ENCODE data around the gene IL17REL.

Gene IL17REL

DNA sequence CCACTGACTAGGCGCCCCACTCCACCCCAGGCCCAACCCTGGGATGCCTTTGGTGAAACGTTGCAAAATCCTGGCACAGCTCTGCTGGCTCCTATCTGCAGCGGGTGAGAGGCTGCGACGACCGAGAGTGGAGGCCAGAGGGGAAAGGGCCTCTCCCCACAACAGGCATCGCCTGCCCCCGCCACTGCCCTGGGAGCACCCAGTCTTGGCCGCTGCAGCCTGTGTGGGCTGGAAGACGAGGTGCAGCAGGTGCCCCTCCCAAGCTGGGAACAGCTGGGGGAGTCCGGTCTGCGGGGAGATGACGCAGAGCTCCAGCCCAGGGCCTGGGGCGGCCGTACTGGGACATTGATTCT lies 56.2 kb downstream of the IL17REL start:
- WGBS, 2 experiments (ENCODE audit: insufficient coverage in 2 of 2), result 88 to 96% methylated on average over 14 to 15 of the region's 15 CpGs
- H3K4me3 ChIP-seq (ENCODE audit: extremely low read depth, insufficient read depth, low read length, poor library complexity, severe bottlenecking), result no peak overlapping the region
- no peaks in the 10 kb centered on the region for H3K36me3 ChIP-seq (ENCODE audit: control insufficient read depth, insufficient read depth, low read length)
- H3K9me3 ChIP-seq (ENCODE audit: control insufficient read depth, low read length), result no peaks in the 10 kb centered on the region
- peaks cover 39% of the 10 kb centered on the region for H3K4me1 ChIP-seq (ENCODE audit: control insufficient read depth, insufficient read depth, low read length, poor library complexity, severe bottlenecking)
- H3K27ac ChIP-seq (ENCODE audit: low read depth, low read length, severe bottlenecking), result no peak overlapping the region

- H3K4me3 ChIP-seq (ENCODE audit: extremely low read depth, insufficient read depth, low read length, poor library complexity, severe bottlenecking), result no peak overlapping the region
- no peaks in the 10 kb centered on the region for H3K36me3 ChIP-seq (ENCODE audit: control insufficient read depth, insufficient read depth, low read length)
- WGBS, 2 experiments (ENCODE audit: insufficient coverage in 2 of 2), result 95 to 96% methylated on average over 14 to 21 of the region's 22 CpGs
- no peaks in the 10 kb centered on the region for H3K9me3 ChIP-seq (ENCODE audit: control insufficient read depth, low read length)
- H3K4me1 ChIP-seq (ENCODE audit: control insufficient read depth, insufficient read depth, low read length, poor library complexity, severe bottlenecking), result peaks cover 45% of the 10 kb centered on the region
- H3K27ac ChIP-seq (ENCODE audit: low read depth, low read length, severe bottlenecking), result no peak overlapping the region
Observed at GRCh38 chr22:49955581-49956417, 56.8 kb downstream of the IL17REL start.

GRCh38 chr22:49954991-49955580 lies 57.5 kb downstream of the IL17REL start:
- WGBS, 2 experiments (ENCODE audit: insufficient coverage in 2 of 2), result 92 to 93% methylated on average over 12 to 15 of the region's 15 CpGs
- no peaks in the 10 kb centered on the region for H3K36me3 ChIP-seq (ENCODE audit: control insufficient read depth, insufficient read depth, low read length)
- no peak overlapping the region for H3K4me3 ChIP-seq (ENCODE audit: extremely low read depth, insufficient read depth, low read length, poor library complexity, severe bottlenecking)
- no peaks in the 10 kb centered on the region for H3K9me3 ChIP-seq (ENCODE audit: control insufficient read depth, low read length)
- peaks cover 47% of the 10 kb centered on the region for H3K4me1 ChIP-seq (ENCODE audit: control insufficient read depth, insufficient read depth, low read length, poor library complexity, severe bottlenecking)
- no peak overlapping the region for H3K27ac ChIP-seq (ENCODE audit: low read depth, low read length, severe bottlenecking)

DNA sequence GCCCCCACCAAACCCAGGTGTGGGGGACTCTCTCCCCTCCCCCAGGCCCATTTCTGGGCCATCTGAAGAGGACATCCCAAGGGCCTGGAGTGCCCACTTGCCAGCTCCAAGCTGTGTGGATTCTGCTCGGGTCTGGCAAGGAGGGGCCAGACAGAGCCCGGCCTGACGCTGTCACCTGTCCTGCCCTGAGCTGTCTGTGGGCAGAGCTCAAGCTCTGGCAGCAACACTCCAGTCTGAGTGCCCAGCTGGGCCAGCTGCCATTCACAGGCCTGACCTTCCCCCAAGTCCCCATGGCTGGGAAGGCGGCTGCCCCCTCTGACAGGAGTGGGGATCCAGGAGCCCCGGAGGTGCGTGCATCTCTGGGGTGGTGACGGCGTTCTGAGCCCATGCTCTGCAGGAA lies 58.2 kb downstream of the IL17REL start:
- WGBS, 2 experiments (ENCODE audit: insufficient coverage in 2 of 2), result 88 to 97% methylated on average over 7 to 8 of the region's 8 CpGs
- Histone ChIP-seq H3K36me3 (ENCODE audit: control insufficient read depth, insufficient read depth, low read length) (no peaks in the 10 kb centered on the region), H3K27ac (ENCODE audit: low read depth, low read length, severe bottlenecking) (no peak overlapping the region), H3K4me3 (ENCODE audit: extremely low read depth, insufficient read depth, low read length, poor library complexity, severe bottlenecking) (no peak overlapping the region), H3K9me3 (ENCODE audit: control insufficient read depth, low read length) (no peaks in the 10 kb centered on the region), H3K4me1 (ENCODE audit: control insufficient read depth, insufficient read depth, low read length, poor library complexity, severe bottlenecking) (peaks cover 47% of the 10 kb centered on the region)

DNA sequence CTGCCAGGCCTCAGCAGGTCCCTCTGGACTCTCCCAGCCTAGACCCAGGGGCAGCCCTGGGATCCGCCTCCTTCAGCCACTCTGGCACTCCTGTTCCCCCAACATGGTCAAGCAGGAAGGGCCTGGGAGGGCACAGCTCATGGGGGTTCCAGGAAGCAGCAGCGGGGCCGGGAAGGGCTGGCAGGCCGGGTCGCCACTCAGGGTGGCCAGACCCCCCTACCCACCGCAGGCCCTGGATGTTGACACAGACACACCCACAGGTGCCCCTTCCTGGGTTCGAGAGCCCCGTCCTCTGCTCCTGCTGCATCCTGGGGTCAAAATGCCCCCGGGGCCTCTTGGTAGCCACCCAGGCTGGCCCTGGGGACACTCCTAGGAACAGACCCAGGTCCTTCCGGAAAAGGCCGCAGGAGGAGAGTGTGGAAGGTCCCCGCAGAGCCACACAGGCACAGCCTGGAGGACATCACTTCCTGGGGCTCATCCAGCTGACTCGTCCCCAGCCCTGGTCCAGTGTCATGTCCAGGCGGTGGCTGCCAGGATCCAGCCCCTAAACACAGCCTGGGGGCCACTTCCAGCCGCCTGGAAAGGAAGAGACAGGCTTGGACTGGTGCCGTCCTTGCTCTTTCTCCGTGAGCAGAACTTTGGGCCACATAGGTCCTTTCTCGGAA lies 58.8 kb downstream of the IL17REL start:
- WGBS, 2 experiments (ENCODE audit: insufficient coverage in 2 of 2), result 86 to 88% methylated on average over 11 to 16 of the region's 18 CpGs
- H3K4me3 ChIP-seq (ENCODE audit: extremely low read depth, insufficient read depth, low read length, poor library complexity, severe bottlenecking), result no peak overlapping the region

GRCh38 chr22:49953027-49953679 lies 59.4 kb downstream of the IL17REL start:
- Histone ChIP-seq H3K27ac (ENCODE audit: low read depth, low read length, severe bottlenecking) (peak overlapping the region; percentile 75), H3K4me1 (ENCODE audit: control insufficient read depth, insufficient read depth, low read length, poor library complexity, severe bottlenecking) (peaks cover 39% of the 10 kb centered on the region), H3K4me3 (ENCODE audit: extremely low read depth, insufficient read depth, low read length, poor library complexity, severe bottlenecking) (no peak overlapping the region), H3K36me3 (ENCODE audit: control insufficient read depth, insufficient read depth, low read length) (no peaks in the 10 kb centered on the region), H3K9me3 (ENCODE audit: control insufficient read depth, low read length) (no peaks in the 10 kb centered on the region)
- WGBS, 2 experiments (ENCODE audit: insufficient coverage in 2 of 2), result 95% methylated on average over 15 to 18 of the region's 20 CpGs

More for the DNA sequence above, 58.8 kb downstream of the IL17REL start:
- Histone ChIP-seq H3K4me1 (ENCODE audit: control insufficient read depth, insufficient read depth, low read length, poor library complexity, severe bottlenecking) (peaks cover 41% of the 10 kb centered on the region), H3K36me3 (ENCODE audit: control insufficient read depth, insufficient read depth, low read length) (no peaks in the 10 kb centered on the region), H3K9me3 (ENCODE audit: control insufficient read depth, low read length) (no peaks in the 10 kb centered on the region), H3K27ac (ENCODE audit: low read depth, low read length, severe bottlenecking) (no peak overlapping the region)

- H3K36me3 ChIP-seq (ENCODE audit: control insufficient read depth, insufficient read depth, low read length), result no peaks in the 10 kb centered on the region
- no peak overlapping the region for H3K4me3 ChIP-seq (ENCODE audit: extremely low read depth, insufficient read depth, low read length, poor library complexity, severe bottlenecking)
- H3K4me1 ChIP-seq (ENCODE audit: control insufficient read depth, insufficient read depth, low read length, poor library complexity, severe bottlenecking), result peaks cover 42% of the 10 kb centered on the region
- H3K9me3 ChIP-seq (ENCODE audit: control insufficient read depth, low read length), result no peaks in the 10 kb centered on the region
- peak overlapping the region; percentile 79 for H3K27ac ChIP-seq (ENCODE audit: low read depth, low read length, severe bottlenecking)
- 69 to 82% methylated on average over 15 to 20 of the region's 24 CpGs for WGBS, 2 experiments (ENCODE audit: insufficient coverage in 2 of 2)
Observed at GRCh38 chr22:49951986-49952896, 60.3 kb downstream of the IL17REL start.

GRCh38 chr22:49951678-49951985 lies 60.9 kb downstream of the IL17REL start:
- peak overlapping the region; percentile 79 for H3K27ac ChIP-seq (ENCODE audit: low read depth, low read length, severe bottlenecking)
- 100% methylated on average over 2 of the region's 4 CpGs for WGBS, 2 experiments (ENCODE audit: insufficient coverage in 2 of 2)
- H3K4me1 ChIP-seq (ENCODE audit: control insufficient read depth, insufficient read depth, low read length, poor library complexity, severe bottlenecking), result peaks cover 48% of the 10 kb centered on the region

GRCh38 chr22:49951000-49951677 lies 61.4 kb downstream of the IL17REL start:
- no peak overlapping the region for H3K27ac ChIP-seq (ENCODE audit: low read depth, low read length, severe bottlenecking)
- no peak overlapping the region for H3K4me3 ChIP-seq (ENCODE audit: extremely low read depth, insufficient read depth, low read length, poor library complexity, severe bottlenecking)
- no peaks in the 10 kb centered on the region for H3K9me3 ChIP-seq (ENCODE audit: control insufficient read depth, low read length)
- no peaks in the 10 kb centered on the region for H3K36me3 ChIP-seq (ENCODE audit: control insufficient read depth, insufficient read depth, low read length)
- H3K4me1 ChIP-seq (ENCODE audit: control insufficient read depth, insufficient read depth, low read length, poor library complexity, severe bottlenecking), result peaks cover 50% of the 10 kb centered on the region
- 77 to 78% methylated on average over 22 of the region's 28 CpGs for WGBS, 2 experiments (ENCODE audit: insufficient coverage in 2 of 2)

More at GRCh38 chr22:49951678-49951985, 60.9 kb downstream of the IL17REL start:
- no peaks in the 10 kb centered on the region for H3K36me3 ChIP-seq (ENCODE audit: control insufficient read depth, insufficient read depth, low read length)
- no peaks in the 10 kb centered on the region for H3K9me3 ChIP-seq (ENCODE audit: control insufficient read depth, low read length)
- H3K4me3 ChIP-seq (ENCODE audit: extremely low read depth, insufficient read depth, low read length, poor library complexity, severe bottlenecking), result no peak overlapping the region

All from mesodermal cell (in vitro differentiated cells).